Activated naive CD8-positive, alpha-beta T cell treated with anti-CD3 and anti-CD28 coated beads, Interleukin-2, amount 50 U/mL, for 24 hours (primary cell): ENCODE results near the gene PDGFB.
"Not testable (repeated sequence)": the region's sequence is repeated elsewhere in the genome, so short reads cannot be mapped to it uniquely, and the experiment has no call there.

Experiments
- ATAC-seq: fragments of 150-1000 bp; cut with Tn5 transposase; one replicate; pipeline ENCODE4 v1.10.0; 2021
- DNase-seq: peaks from one replicate; pipeline ENCODE4 v3.0.0; 2021
- H3K27ac Mint-ChIP-seq: one replicate; pipeline ENCODE4 v1.8.0; 2021; ENCODE audit warnings: mild to moderate bottlenecking, mixed read lengths
- H3K27me3 Mint-ChIP-seq: one replicate; pipeline ENCODE4 v1.8.0; 2021; ENCODE audit warnings: mixed read lengths
- H3K36me3 Mint-ChIP-seq: one replicate; pipeline ENCODE4 v1.8.0; 2021; ENCODE audit warnings: low read depth, mixed read lengths
- H3K4me1 Mint-ChIP-seq: one replicate; pipeline ENCODE4 v1.8.0; 2021; ENCODE audit warnings: mixed read lengths
- H3K4me3 Mint-ChIP-seq: one replicate; pipeline ENCODE4 v1.8.0; 2021; ENCODE audit warnings: mild to moderate bottlenecking, moderate library complexity, mixed read lengths
- H3K9me3 Mint-ChIP-seq: one replicate; pipeline ENCODE4 v1.8.0; 2021; ENCODE audit warnings: mixed read lengths

Gene PDGFB

GRCh38 chr22:39221999-39222686 is 22.6 kb downstream of the PDGFB start:
- ATAC-seq (no peak), DNase-seq (no peak)
- peaks cover 19% of the 10 kb centered on the region for H3K27me3 Mint-ChIP-seq
- H3K27ac Mint-ChIP-seq: no peak overlapping the region
- H3K9me3 Mint-ChIP-seq: no peaks in the 10 kb centered on the region
- peaks cover 7% of the 10 kb centered on the region for H3K4me1 Mint-ChIP-seq
- no peaks in the 10 kb centered on the region for H3K36me3 Mint-ChIP-seq
- H3K4me3 Mint-ChIP-seq: no peak overlapping the region

GRCh38 chr22:39220890-39221850 is 23.6 kb downstream of the PDGFB start:
- H3K36me3 Mint-ChIP-seq: no peaks in the 10 kb centered on the region
- no peak overlapping the region for H3K27ac Mint-ChIP-seq
- ATAC-seq (peak; percentile 40), DNase-seq (no peak)
- H3K27me3 Mint-ChIP-seq: peaks cover 21% of the 10 kb centered on the region
- no peaks in the 10 kb centered on the region for H3K9me3 Mint-ChIP-seq
- peaks cover 7% of the 10 kb centered on the region for H3K4me1 Mint-ChIP-seq
- H3K4me3 Mint-ChIP-seq: no peak overlapping the region

GRCh38 chr22:39220450-39220849 is 24.3 kb downstream of the PDGFB start:
- H3K9me3 Mint-ChIP-seq: no peaks in the 10 kb centered on the region
- H3K27ac Mint-ChIP-seq: no peak overlapping the region
- peaks cover 24% of the 10 kb centered on the region for H3K27me3 Mint-ChIP-seq
- no peaks in the 10 kb centered on the region for H3K36me3 Mint-ChIP-seq
- no peak for ATAC-seq
- peaks cover 10% of the 10 kb centered on the region for H3K4me1 Mint-ChIP-seq
- no peak overlapping the region for H3K4me3 Mint-ChIP-seq
- DNase-seq: no peak

- Mint-ChIP-seq H3K9me3 (no peaks in the 10 kb centered on the region), H3K4me1 (peaks cover 13% of the 10 kb centered on the region), H3K36me3 (no peaks in the 10 kb centered on the region), H3K27ac (no peak overlapping the region), H3K27me3 (peaks cover 30% of the 10 kb centered on the region), H3K4me3 (no peak overlapping the region)
- ATAC-seq (no peak), DNase-seq (no peak)
These were observed 25.4 kb downstream of the PDGFB start for GRCh38 chr22:39219071-39220039.

GRCh38 chr22:39218432-39218831 is 26.4 kb downstream of the PDGFB start:
- not testable (repeated sequence) for H3K4me3 Mint-ChIP-seq, ATAC-seq
- peaks cover 33% of the 10 kb centered on the region for H3K27me3 Mint-ChIP-seq

GRCh38 chr22:39216143-39216490 is 28.7 kb downstream of the PDGFB start:
- H3K4me1 Mint-ChIP-seq: peaks cover 8% of the 10 kb centered on the region
- no peaks in the 10 kb centered on the region for H3K9me3 Mint-ChIP-seq
- ATAC-seq (no peak), DNase-seq (no peak)
- H3K27me3 Mint-ChIP-seq: peaks cover 32% of the 10 kb centered on the region
- H3K27ac Mint-ChIP-seq: no peak overlapping the region
- H3K36me3 Mint-ChIP-seq: no peaks in the 10 kb centered on the region
- no peak overlapping the region for H3K4me3 Mint-ChIP-seq

More at GRCh38 chr22:39218432-39218831, 26.4 kb downstream of the PDGFB start:
- H3K9me3 Mint-ChIP-seq, H3K36me3 Mint-ChIP-seq, H3K27ac Mint-ChIP-seq, DNase-seq: not testable (repeated sequence)
- H3K4me1 Mint-ChIP-seq: peaks cover 13% of the 10 kb centered on the region

- no peak overlapping the region for H3K27ac Mint-ChIP-seq
- DNase-seq (no peak), ATAC-seq (no peak)
- peaks cover 6% of the 10 kb centered on the region for H3K4me1 Mint-ChIP-seq
- peaks cover 32% of the 10 kb centered on the region for H3K27me3 Mint-ChIP-seq
- H3K9me3 Mint-ChIP-seq: no peaks in the 10 kb centered on the region
- no peak overlapping the region for H3K4me3 Mint-ChIP-seq
- H3K36me3 Mint-ChIP-seq: no peaks in the 10 kb centered on the region
These were observed 29.2 kb downstream of the PDGFB start for GRCh38 chr22:39215426-39216142.

GRCh38 chr22:39215070-39215396 is 29.7 kb downstream of the PDGFB start:
- no peaks in the 10 kb centered on the region for H3K9me3 Mint-ChIP-seq
- no peak for DNase-seq
- no peaks in the 10 kb centered on the region for H3K36me3 Mint-ChIP-seq
- no peak overlapping the region for H3K4me3 Mint-ChIP-seq
- H3K27ac Mint-ChIP-seq: no peak overlapping the region
- ATAC-seq: no peak
- H3K4me1 Mint-ChIP-seq: peaks cover 6% of the 10 kb centered on the region
- peaks cover 31% of the 10 kb centered on the region for H3K27me3 Mint-ChIP-seq

GRCh38 chr22:39214383-39215069 is 30.3 kb downstream of the PDGFB start:
- Mint-ChIP-seq H3K4me3 (no peak overlapping the region), H3K27me3 (peaks cover 31% of the 10 kb centered on the region), H3K36me3 (no peaks in the 10 kb centered on the region), H3K27ac (no peak overlapping the region), H3K9me3 (no peaks in the 10 kb centered on the region), H3K4me1 (peaks cover 6% of the 10 kb centered on the region)
- DNase-seq (no peak), ATAC-seq (no peak)

GRCh38 chr22:39214006-39214382 is 30.8 kb downstream of the PDGFB start:
- no peak overlapping the region for H3K4me3 Mint-ChIP-seq
- H3K27me3 Mint-ChIP-seq: peaks cover 31% of the 10 kb centered on the region
- H3K36me3 Mint-ChIP-seq: no peaks in the 10 kb centered on the region
- no peak for DNase-seq
- no peak for ATAC-seq
- H3K9me3 Mint-ChIP-seq: no peaks in the 10 kb centered on the region
- peaks cover 6% of the 10 kb centered on the region for H3K4me1 Mint-ChIP-seq
- no peak overlapping the region for H3K27ac Mint-ChIP-seq

- Mint-ChIP-seq H3K4me3 (no peak overlapping the region), H3K27me3 (peaks cover 31% of the 10 kb centered on the region), H3K27ac (no peak overlapping the region), H3K36me3 (no peaks in the 10 kb centered on the region), H3K9me3 (no peaks in the 10 kb centered on the region), H3K4me1 (peaks cover 9% of the 10 kb centered on the region)
- ATAC-seq (no peak), DNase-seq (no peak)
These were observed 31.9 kb downstream of the PDGFB start for GRCh38 chr22:39212721-39213376.

GRCh38 chr22:39209756-39210155 is 35.0 kb downstream of the PDGFB start:
- Mint-ChIP-seq H3K36me3 (no peaks in the 10 kb centered on the region), H3K27me3 (peaks cover 23% of the 10 kb centered on the region), H3K9me3 (no peaks in the 10 kb centered on the region), H3K27ac (no peak overlapping the region), H3K4me1 (peaks cover 27% of the 10 kb centered on the region), H3K4me3 (no peak overlapping the region)
- DNase-seq (no peak), ATAC-seq (no peak)

- no peak overlapping the region for H3K27ac Mint-ChIP-seq
- ATAC-seq (no peak), DNase-seq (no peak)
- no peaks in the 10 kb centered on the region for H3K36me3 Mint-ChIP-seq
- no peaks in the 10 kb centered on the region for H3K9me3 Mint-ChIP-seq
- H3K27me3 Mint-ChIP-seq: peaks cover 23% of the 10 kb centered on the region
- no peak overlapping the region for H3K4me3 Mint-ChIP-seq
- peaks cover 27% of the 10 kb centered on the region for H3K4me1 Mint-ChIP-seq
These were observed 36.6 kb downstream of the PDGFB start for GRCh38 chr22:39208013-39208680.
